Measurements from ENCODE around the gene HS6ST1.
"Not testable (repeated sequence)": the region's sequence is repeated elsewhere in the genome, so short reads cannot be mapped to it uniquely, and the experiment has no call there.

The HS6ST1 gene

GRCh38 chr2:128265608-128265993 lies 53.1 kb downstream of the HS6ST1 start:
- not testable (repeated sequence) for DNase-seq

- no peak for DNase-seq
These were observed 53.6 kb downstream of the HS6ST1 start for GRCh38 chr2:128264881-128265607.

- DNase-seq: no peak
These were observed 54.8 kb downstream of the HS6ST1 start for GRCh38 chr2:128263902-128264331.

GRCh38 chr2:128262315-128263253 lies 56.1 kb downstream of the HS6ST1 start:
- DNase-seq: no peak

- no peak for DNase-seq
These were observed 57.2 kb downstream of the HS6ST1 start for GRCh38 chr2:128261245-128262128.

GRCh38 chr2:128260239-128261138 lies 58.2 kb downstream of the HS6ST1 start:
- peak; percentile 68 for DNase-seq

GRCh38 chr2:128259585-128259984 lies 59.1 kb downstream of the HS6ST1 start:
- DNase-seq: no peak

- no peak for DNase-seq
These were observed 60.5 kb downstream of the HS6ST1 start for GRCh38 chr2:128258218-128258617.

GRCh38 chr2:128252501-128252900 lies 66.2 kb downstream of the HS6ST1 start:
- no peak for DNase-seq

- not testable (repeated sequence) for DNase-seq
These were observed 66.6 kb downstream of the HS6ST1 start for GRCh38 chr2:128252086-128252485.

- no peak for DNase-seq
These were observed 68.2 kb downstream of the HS6ST1 start for GRCh38 chr2:128250229-128251025.

GRCh38 chr2:128249555-128249954 lies 69.1 kb downstream of the HS6ST1 start:
- no peak for DNase-seq

- no peak for DNase-seq
These were observed 72.9 kb downstream of the HS6ST1 start for GRCh38 chr2:128245813-128246212.

- no peak for DNase-seq
These were observed 76.8 kb downstream of the HS6ST1 start for GRCh38 chr2:128241896-128242295.

- DNase-seq: no peak
These were observed 80.6 kb downstream of the HS6ST1 start for GRCh38 chr2:128237911-128238697.

- no peak for DNase-seq
These were observed 81.6 kb downstream of the HS6ST1 start for GRCh38 chr2:128237081-128237534.

GRCh38 chr2:128236491-128237035 lies 82.1 kb downstream of the HS6ST1 start:
- DNase-seq: no peak

GRCh38 chr2:128235581-128235980 lies 83.1 kb downstream of the HS6ST1 start:
- no peak for DNase-seq

GRCh38 chr2:128234613-128235012 lies 84.1 kb downstream of the HS6ST1 start:
- no peak for DNase-seq

Measured in retina (tissue), 1 donor.